H1 (cell line): Measurements from ENCODE around the gene WDR64. TPM values are rescaled to one million over a fixed set of nuclear protein-coding genes. Genes with fewer than 3 reads are reported as not detected.

ENCODE experiments used
- TEAD4 ChIP-seq: IDR thresholded peaks from 2 replicates; pipeline ENCODE4 v1.6.1; 2012; ENCODE audit warnings: low read depth, low read length, inconsistent platforms, mixed read lengths
- ZNF274 ChIP-seq: IDR thresholded peaks from 2 replicates; pipeline ENCODE4 v1.7.0; 2012; ENCODE audit warnings: low read length, borderline replicate concordance; ENCODE audit errors: extremely low read depth
- polyA plus RNA-seq, 7 experiments: library from polyadenylated mRNA; depleted of rRNA in 3 of 7; stranded (reverse) in 5 of 7; unstranded in 2 of 7; fragments of >200 nt in 5 of 7; fragments of 200-250 nt in 2 of 7; gene quantifications; 1 replicate in 5 of 7; 2 replicates in 1 of 7; 4 replicates in 1 of 7; pipeline versions ENCODE4 v1.2.1 to v1.2.3, GENCODE V29; 2011 to 2013; ENCODE audit warnings: missing spikeins in 2 of 7, mixed read lengths in 2 of 7
- total RNA-seq: library from RNA; stranded (reverse); fragmentation: NEBNext Ultra II Directional; extraction: Animal tissue kit (Norgen Biotek cat#: 25700); gene quantifications from 2 replicates; pipeline ENCODE4 v1.2.1, GENCODE V29; 2021
- TF ChIP-seq, protein P1 (sequence below): fragments of 300-600 bp; sonication (generic); IDR thresholded peaks from 2 replicates; pipeline ENCODE4 v1.7.1; 2012; ENCODE audit warnings: low read length, moderate library complexity, mild to moderate bottlenecking, inconsistent platforms; ENCODE audit not compliant: insufficient replicate concordance

The WDR64 gene
- total and polyA plus RNA-seq, 2 of the 8 experiments (the other 6 are each of a cell fraction or from before 2014, with no cell fraction given): 0.02 TPM; not detected in 1

- TF ChIP-seq, protein P1, sequence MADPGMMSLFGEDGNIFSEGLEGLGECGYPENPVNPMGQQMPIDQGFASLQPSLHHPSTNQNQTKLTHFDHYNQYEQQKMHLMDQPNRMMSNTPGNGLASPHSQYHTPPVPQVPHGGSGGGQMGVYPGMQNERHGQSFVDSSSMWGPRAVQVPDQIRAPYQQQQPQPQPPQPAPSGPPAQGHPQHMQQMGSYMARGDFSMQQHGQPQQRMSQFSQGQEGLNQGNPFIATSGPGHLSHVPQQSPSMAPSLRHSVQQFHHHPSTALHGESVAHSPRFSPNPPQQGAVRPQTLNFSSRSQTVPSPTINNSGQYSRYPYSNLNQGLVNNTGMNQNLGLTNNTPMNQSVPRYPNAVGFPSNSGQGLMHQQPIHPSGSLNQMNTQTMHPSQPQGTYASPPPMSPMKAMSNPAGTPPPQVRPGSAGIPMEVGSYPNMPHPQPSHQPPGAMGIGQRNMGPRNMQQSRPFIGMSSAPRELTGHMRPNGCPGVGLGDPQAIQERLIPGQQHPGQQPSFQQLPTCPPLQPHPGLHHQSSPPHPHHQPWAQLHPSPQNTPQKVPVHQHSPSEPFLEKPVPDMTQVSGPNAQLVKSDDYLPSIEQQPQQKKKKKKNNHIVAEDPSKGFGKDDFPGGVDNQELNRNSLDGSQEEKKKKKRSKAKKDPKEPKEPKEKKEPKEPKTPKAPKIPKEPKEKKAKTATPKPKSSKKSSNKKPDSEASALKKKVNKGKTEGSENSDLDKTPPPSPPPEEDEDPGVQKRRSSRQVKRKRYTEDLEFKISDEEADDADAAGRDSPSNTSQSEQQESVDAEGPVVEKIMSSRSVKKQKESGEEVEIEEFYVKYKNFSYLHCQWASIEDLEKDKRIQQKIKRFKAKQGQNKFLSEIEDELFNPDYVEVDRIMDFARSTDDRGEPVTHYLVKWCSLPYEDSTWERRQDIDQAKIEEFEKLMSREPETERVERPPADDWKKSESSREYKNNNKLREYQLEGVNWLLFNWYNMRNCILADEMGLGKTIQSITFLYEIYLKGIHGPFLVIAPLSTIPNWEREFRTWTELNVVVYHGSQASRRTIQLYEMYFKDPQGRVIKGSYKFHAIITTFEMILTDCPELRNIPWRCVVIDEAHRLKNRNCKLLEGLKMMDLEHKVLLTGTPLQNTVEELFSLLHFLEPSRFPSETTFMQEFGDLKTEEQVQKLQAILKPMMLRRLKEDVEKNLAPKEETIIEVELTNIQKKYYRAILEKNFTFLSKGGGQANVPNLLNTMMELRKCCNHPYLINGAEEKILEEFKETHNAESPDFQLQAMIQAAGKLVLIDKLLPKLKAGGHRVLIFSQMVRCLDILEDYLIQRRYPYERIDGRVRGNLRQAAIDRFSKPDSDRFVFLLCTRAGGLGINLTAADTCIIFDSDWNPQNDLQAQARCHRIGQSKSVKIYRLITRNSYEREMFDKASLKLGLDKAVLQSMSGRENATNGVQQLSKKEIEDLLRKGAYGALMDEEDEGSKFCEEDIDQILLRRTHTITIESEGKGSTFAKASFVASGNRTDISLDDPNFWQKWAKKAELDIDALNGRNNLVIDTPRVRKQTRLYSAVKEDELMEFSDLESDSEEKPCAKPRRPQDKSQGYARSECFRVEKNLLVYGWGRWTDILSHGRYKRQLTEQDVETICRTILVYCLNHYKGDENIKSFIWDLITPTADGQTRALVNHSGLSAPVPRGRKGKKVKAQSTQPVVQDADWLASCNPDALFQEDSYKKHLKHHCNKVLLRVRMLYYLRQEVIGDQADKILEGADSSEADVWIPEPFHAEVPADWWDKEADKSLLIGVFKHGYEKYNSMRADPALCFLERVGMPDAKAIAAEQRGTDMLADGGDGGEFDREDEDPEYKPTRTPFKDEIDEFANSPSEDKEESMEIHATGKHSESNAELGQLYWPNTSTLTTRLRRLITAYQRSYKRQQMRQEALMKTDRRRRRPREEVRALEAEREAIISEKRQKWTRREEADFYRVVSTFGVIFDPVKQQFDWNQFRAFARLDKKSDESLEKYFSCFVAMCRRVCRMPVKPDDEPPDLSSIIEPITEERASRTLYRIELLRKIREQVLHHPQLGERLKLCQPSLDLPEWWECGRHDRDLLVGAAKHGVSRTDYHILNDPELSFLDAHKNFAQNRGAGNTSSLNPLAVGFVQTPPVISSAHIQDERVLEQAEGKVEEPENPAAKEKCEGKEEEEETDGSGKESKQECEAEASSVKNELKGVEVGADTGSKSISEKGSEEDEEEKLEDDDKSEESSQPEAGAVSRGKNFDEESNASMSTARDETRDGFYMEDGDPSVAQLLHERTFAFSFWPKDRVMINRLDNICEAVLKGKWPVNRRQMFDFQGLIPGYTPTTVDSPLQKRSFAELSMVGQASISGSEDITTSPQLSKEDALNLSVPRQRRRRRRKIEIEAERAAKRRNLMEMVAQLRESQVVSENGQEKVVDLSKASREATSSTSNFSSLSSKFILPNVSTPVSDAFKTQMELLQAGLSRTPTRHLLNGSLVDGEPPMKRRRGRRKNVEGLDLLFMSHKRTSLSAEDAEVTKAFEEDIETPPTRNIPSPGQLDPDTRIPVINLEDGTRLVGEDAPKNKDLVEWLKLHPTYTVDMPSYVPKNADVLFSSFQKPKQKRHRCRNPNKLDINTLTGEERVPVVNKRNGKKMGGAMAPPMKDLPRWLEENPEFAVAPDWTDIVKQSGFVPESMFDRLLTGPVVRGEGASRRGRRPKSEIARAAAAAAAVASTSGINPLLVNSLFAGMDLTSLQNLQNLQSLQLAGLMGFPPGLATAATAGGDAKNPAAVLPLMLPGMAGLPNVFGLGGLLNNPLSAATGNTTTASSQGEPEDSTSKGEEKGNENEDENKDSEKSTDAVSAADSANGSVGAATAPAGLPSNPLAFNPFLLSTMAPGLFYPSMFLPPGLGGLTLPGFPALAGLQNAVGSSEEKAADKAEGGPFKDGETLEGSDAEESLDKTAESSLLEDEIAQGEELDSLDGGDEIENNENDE: no peak
- TF ChIP-seq ZNF274: no peak
- no peak for TF ChIP-seq TEAD4
- TF ChIP-seq, all 59 proteins: peak for 0
These were observed 130.3 kb downstream of the WDR64 start (continued) for GRCh38 chr1:241782396-241782795.
